NCI-H460 (cell line): ENCODE measurements around the gene LHX5. TPM values are rescaled to one million over a fixed set of nuclear protein-coding genes. Genes with fewer than 3 reads are reported as not detected.
"Not testable (repeated sequence)": the region's sequence is repeated elsewhere in the genome, so short reads cannot be mapped to it uniquely, and the experiment has no call there.

ENCODE experiments used
- DNase-seq: peaks from one replicate; pipeline ENCODE4 v3.0.0-alpha.2; 2016; ENCODE audit warnings: low read depth; ENCODE audit errors: extremely low read depth
- polyA plus RNA-seq: library from polyadenylated mRNA; depleted of rRNA; stranded (reverse); fragments of >200 nt; gene quantifications from 2 replicates; pipeline ENCODE4 v1.2.3, GENCODE V29; 2014; cell fraction: nucleus; rRNA removed
- total RNA-seq: library from RNA; depleted of rRNA; stranded (reverse); fragments of >200 nt; shearing (Covaris generic); gene quantifications from 2 replicates; pipeline ENCODE4 v1.2.3, GENCODE V29; 2014; rRNA removed

Gene LHX5
- total RNA-seq: 0.22 and 0.40 TPM in 2 replicates
- not detected in 2 replicates for polyA plus RNA-seq

GRCh38 chr12:113471619-113472171, at the start of gene LHX5:
Gene LHX5, minus strand, starts transcription at chr12:113471871. Its CDS starts 373 bp downstream, at chr12:113471498.
- no peak for DNase-seq

- no peak for DNase-seq
Measured at GRCh38 chr12:113519464-113520307, 48.0 kb upstream of the LHX5 start.

GRCh38 chr12:113515082-113515856, 43.6 kb upstream of the LHX5 start:
- no peak for DNase-seq

DNA sequence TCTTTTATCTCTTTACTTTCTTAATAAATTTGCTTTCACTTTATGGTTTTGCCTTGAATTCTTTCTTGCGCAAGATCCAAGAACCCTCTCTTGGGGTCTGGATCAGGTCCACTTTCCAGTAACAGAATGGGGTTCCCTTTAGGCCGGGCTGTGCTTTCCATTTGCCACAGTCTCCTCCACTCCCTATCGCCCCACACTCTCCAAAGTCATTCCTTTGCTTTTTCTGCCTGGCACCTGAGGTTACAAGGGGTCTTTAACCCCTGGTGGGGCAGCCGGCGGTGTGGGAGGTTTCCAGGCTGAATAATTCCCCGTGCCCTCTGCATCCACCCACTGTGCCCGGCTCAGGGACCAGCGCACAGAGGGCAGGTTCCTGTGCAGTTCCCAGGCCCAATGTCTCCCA, 42.9 kb upstream of the LHX5 start:
- DNase-seq: no peak

- DNase-seq: no peak
Measured at GRCh38 chr12:113512568-113512967, 40.9 kb upstream of the LHX5 start.

DNA sequence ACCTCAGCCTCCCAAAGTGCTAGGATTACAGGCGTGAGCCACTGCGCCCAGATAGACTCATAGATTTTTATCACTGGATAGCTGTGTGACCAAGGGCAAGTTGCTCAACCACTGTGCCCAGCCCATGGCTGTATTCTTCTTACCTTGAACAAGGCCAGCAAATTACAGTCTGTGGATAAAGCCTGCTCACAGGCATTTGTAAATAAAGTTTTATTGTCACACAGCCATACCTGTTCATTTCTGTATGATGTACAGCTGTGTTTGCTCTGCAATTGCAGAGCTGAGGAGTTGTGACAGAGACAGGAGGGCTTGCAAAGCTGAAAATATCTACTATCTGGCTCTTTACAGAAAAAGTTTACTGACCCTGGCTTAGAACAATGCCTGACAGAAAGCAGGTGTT, 35.2 kb upstream of the LHX5 start:
- no peak for DNase-seq

GRCh38 chr12:113505941-113506340, 34.3 kb upstream of the LHX5 start:
- no peak for DNase-seq

- DNase-seq: no peak
Measured at GRCh38 chr12:113504917-113505316, 33.2 kb upstream of the LHX5 start.

DNA sequence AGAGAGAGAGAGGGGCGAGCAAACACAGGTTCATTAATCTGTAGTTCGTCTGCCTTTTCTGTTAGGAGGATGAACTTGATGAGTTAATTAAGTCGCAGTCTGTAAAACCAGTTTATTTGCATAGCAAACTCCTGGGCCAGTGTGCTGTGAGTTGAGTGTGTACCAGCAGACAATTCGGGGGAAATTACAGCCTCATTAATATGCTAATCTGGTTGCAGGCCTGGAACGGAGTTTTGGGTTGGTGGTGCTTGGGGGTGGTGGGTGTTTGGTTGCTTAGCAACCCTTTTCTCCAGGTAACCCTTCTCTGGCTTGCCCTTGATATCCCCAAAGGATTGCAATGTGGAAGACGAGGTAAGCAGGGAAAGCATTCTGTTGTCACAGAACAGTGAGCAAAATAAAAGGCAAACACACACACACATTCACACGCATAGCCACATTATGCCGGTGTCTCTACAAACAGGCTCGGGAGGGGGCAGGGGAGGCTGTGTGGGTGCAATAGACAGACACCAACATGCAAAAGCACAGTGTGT, 29.2 kb upstream of the LHX5 start:
- DNase-seq: no peak

GRCh38 chr12:113500306-113500675, 28.6 kb upstream of the LHX5 start:
- DNase-seq: no peak

DNA sequence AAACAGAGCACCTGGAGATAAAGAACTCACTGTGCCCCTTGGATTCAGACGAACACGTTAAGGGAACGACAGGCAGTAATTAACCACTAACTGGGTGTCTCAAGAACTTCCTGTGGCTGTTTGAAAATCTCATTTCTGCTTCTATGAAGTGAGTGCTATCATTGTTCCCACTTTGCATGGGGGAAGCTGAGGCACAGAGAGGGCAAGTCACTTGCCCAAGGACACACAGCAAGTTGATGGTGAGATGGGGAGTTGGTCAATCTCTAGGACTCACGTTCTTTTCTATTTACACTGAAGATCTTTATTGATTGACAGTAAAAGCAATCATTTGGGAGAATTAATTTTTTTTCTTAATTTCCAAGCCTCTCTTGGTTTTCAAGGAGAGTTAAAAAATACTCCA, 26.8 kb upstream of the LHX5 start:
- DNase-seq: no peak

DNA sequence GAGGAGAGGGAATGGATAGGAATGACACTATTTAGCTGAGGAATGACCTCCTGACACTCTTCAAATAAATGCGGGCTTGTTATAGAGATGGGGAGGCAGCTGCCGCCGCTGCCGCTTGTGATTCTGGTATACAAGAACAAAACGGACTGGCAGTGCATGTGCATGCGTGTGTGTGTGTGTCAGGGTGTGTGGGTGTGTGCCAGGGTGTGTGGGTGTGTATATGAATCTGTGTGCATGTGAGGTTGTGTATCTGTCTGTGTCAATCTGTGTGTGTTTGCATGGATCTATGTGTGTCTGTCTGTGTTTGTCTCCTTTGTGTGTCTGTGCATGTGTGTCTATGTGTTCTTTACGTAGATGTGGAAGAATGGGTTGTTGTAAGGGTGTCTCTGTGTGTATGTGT, 26.0 kb upstream of the LHX5 start:
- no peak for DNase-seq

- not testable (repeated sequence) for DNase-seq
Measured at GRCh38 chr12:113495941-113496340, 24.3 kb upstream of the LHX5 start.

- no peak for DNase-seq
Measured at GRCh38 chr12:113488322-113488721, 16.7 kb upstream of the LHX5 start.

DNA sequence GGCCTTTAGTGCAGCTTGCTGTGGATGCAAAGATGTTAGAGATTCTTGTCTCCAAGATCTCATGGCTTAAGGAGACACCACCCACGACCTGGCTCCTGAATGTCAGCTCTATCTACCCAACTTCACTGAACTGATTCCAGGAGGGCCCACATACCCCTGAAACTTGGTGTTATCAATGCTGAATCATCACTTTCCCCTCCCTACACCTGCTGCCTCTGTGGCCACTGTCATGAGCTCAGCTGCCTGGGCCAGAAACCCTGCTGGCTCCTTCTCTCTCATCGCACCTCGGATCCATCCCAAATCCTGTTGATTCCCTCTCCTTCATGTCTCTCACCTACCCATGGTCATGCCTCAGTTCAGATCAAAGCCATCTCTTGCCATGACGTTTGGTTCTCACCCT, 15.1 kb upstream of the LHX5 start:
- no peak for DNase-seq

GRCh38 chr12:113485330-113485729, 13.7 kb upstream of the LHX5 start:
- no peak for DNase-seq

- no peak for DNase-seq
Measured at GRCh38 chr12:113482334-113482733, 10.7 kb upstream of the LHX5 start.

- DNase-seq: no peak
Measured at GRCh38 chr12:113480336-113480971, 8.8 kb upstream of the LHX5 start.

DNA sequence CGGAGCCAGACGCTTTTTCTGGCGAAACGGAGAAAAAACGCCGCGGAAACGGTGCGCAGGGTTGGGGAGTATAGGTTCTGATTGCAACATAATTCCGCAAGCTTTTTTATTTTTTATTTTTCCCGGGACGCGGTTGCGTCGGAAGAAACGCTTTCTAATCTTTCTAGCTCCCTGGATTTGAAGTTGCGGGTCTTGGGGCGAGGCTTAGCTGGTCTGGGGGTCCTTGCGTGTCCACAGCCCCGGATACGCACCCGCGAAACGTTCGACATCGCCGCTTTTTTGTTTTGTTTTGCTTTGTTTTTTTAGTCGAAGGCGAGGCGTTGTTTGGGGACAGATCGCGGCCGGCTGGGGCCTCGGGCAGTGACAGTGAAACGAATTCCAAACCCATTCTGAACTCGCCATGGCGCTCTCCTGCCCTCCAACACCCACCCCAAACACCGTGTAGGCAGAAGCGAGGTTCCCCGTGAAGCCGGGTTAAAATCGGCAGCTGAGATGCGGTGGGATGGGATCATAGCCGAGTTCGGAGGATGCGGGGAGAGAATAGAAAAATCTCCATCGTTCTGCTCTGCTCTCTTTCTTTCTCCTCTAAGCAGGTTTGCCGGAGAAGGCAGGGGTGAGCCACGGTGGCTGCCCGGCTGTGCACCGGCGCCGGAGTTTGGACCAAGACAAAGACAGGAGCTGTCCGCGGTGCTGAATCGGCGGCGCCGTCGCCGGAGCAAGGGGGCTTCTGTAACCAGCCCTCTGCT, 8.1 kb upstream of the LHX5 start:
- peak; percentile 19 for DNase-seq

DNA sequence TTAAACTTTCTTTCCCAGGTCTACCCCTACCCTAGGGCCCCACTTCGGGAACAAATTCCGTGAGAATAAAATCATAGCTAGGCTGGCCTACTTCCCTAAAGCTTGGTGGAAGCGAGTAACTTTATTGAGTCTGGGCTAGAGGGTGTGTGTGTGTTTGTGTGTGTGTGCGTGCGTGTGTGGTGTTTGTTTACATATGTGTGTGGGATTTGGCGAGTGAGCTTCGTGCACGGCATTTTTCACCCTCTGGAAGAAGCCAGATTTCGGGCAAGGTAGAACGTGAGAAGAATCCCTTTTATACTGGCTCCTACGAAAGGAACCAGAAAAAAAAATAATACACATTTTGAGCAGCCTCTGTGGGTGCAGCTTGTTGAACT, 7.5 kb upstream of the LHX5 start:
- DNase-seq: no peak
